Measurements from ENCODE around the gene SPECC1. TPM values are rescaled to one million over a fixed set of nuclear protein-coding genes. Genes with fewer than 3 reads are reported as not detected.
"Not testable (repeated sequence)": the region's sequence is repeated elsewhere in the genome, so short reads cannot be mapped to it uniquely, and the experiment has no call there.

Gene SPECC1
- 55.4 TPM for total RNA-seq

GRCh38 chr17:20009302-20010098, at the start of gene SPECC1:
Gene SPECC1 (plus strand): TSS chr17:20009359. CDS start chr17:20096652, 87,293 bp downstream.
- FAIRE-seq (no peak), DNase-seq (ENCODE audit: low spot score in 2 of 2) (peak; percentile 81 to 83)

GRCh38 chr17:19962954-19963353, 46.2 kb upstream of the SPECC1 start:
- FAIRE-seq; DNase-seq (ENCODE audit: low spot score in 2 of 2): not testable (repeated sequence)

- FAIRE-seq (no peak), DNase-seq (ENCODE audit: low spot score in 2 of 2) (no peak)
Measured at GRCh38 chr17:19973156-19973555, 36.0 kb upstream of the SPECC1 start.

GRCh38 chr17:19975601-19976000, 33.6 kb upstream of the SPECC1 start:
- FAIRE-seq, result no peak
- DNase-seq (ENCODE audit: low spot score in 2 of 2), result no peak

GRCh38 chr17:19977293-19978208, 31.6 kb upstream of the SPECC1 start, which contains the start of gene AKAP10:
Gene AKAP10 (minus strand): TSS chr17:19977828. CDS start chr17:19977679, 149 bp downstream.
- DNase-seq (ENCODE audit: low spot score in 2 of 2), result peak; percentile 92 to 95
- no peak for FAIRE-seq

- peak in 1 of 2 donors; percentile 31 for DNase-seq (ENCODE audit: low spot score in 2 of 2)
- no peak for FAIRE-seq
Measured at GRCh38 chr17:19978209-19978802, 30.9 kb upstream of the SPECC1 start.

GRCh38 chr17:19978805-19979211, 30.4 kb upstream of the SPECC1 start:
- FAIRE-seq, result no peak
- DNase-seq (ENCODE audit: low spot score in 2 of 2), result no peak

- no peak for DNase-seq (ENCODE audit: low spot score in 2 of 2)
- no peak for FAIRE-seq
Measured at GRCh38 chr17:19979917-19980770, 29.0 kb upstream of the SPECC1 start.

GRCh38 chr17:19986941-19987861, 22.0 kb upstream of the SPECC1 start:
- no peak for FAIRE-seq
- DNase-seq (ENCODE audit: low spot score in 2 of 2), result no peak

GRCh38 chr17:19987897-19988296, 21.3 kb upstream of the SPECC1 start:
- DNase-seq (ENCODE audit: low spot score in 2 of 2), result no peak
- FAIRE-seq, result no peak

- FAIRE-seq, result no peak
- no peak for DNase-seq (ENCODE audit: low spot score in 2 of 2)
Measured at GRCh38 chr17:19991252-19991885, 17.8 kb upstream of the SPECC1 start.

- peak in 1 of 2 donors; percentile 67 for DNase-seq (ENCODE audit: low spot score in 2 of 2)
- peak; percentile 94 for FAIRE-seq
Measured at GRCh38 chr17:19992803-19993713, 16.1 kb upstream of the SPECC1 start.

GRCh38 chr17:19996086-19996485, 13.1 kb upstream of the SPECC1 start:
- DNase-seq (ENCODE audit: low spot score in 2 of 2), result no peak
- FAIRE-seq, result no peak

- FAIRE-seq (no peak), DNase-seq (ENCODE audit: low spot score in 2 of 2) (no peak)
Measured at GRCh38 chr17:19996502-19996901, 12.7 kb upstream of the SPECC1 start.

GRCh38 chr17:20008242-20009051, 712 bp upstream of the SPECC1 start:
- DNase-seq (ENCODE audit: low spot score in 2 of 2), result peak in 1 of 2 donors; percentile 37
- FAIRE-seq, result no peak

GRCh38 chr17:20009052-20009301, 182 bp upstream of the SPECC1 start:
- DNase-seq (ENCODE audit: low spot score in 2 of 2) (no peak), FAIRE-seq (no peak)

All from frontal cortex (tissue), 4 donors.